ENCODE measurements around the gene GALNT14.

Gene GALNT14

GRCh38 chr2:30968660-30969397 lies 169.4 kb downstream of the GALNT14 start:
- DNase-seq = no peak

DNA sequence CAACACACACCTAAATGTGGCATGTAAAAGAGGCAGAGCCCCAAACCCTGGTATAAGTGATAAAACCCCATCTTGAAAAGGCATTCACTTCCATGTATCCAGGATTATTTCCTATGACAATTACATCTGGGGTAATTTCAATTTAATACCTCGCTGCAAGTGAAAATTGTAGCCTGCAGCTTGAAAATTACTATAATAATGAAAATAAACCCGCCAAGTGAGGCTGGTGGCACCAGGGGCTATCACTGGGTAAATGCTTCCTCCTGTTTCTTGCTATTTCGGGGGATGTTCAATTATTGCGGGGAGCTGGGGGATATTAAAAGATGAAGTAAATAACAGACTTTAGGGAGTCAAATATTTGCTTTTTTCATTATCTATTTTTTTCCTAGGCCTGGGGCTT lies 171.5 kb downstream of the GALNT14 start:
- no peak for DNase-seq

- no peak for DNase-seq
These were observed 173.2 kb downstream of the GALNT14 start for GRCh38 chr2:30965022-30965531.

GRCh38 chr2:30964334-30965005 lies 173.8 kb downstream of the GALNT14 start:
- no peak for DNase-seq

DNA sequence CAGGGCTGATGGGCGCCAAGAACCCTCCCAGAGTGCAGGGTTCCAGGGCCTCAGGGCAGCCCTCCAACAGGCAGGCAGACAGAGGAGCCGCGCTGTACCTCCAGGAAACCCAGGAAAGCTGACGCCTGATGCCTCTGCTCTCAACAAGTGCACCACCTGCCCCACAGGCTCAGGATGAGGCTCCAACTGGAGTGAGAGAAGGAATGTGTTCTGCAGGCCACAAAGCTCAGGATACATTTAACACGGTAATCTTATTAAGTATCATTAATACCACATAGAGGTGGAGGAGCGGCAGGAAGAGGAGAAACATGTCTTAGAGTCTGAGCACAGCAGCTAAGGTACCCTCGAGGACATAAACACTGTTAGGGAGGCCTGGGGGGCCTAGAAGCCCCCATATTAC lies 175.1 kb downstream of the GALNT14 start:
- DNase-seq = no peak

GRCh38 chr2:30960213-30960612 lies 178.0 kb downstream of the GALNT14 start:
- no peak for DNase-seq

DNA sequence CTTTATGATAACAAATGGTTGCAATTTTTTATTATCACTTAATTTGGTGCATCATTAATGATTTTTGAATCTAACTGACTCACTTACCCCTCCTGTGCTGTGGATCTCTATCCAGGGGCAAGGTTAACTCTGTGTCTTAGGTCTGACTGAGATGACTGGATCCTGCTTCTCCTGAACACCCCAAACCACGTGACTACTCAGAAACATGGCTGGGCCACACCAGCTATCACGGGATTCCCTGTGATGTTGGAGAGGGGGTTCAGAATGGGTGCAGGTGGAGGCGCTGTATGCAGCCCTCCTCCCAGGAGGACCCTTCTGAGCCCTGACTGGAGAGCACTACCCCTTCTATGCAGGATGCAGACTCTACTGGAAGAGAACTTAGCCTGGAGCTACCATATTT lies 178.6 kb downstream of the GALNT14 start:
- DNase-seq = no peak

DNA sequence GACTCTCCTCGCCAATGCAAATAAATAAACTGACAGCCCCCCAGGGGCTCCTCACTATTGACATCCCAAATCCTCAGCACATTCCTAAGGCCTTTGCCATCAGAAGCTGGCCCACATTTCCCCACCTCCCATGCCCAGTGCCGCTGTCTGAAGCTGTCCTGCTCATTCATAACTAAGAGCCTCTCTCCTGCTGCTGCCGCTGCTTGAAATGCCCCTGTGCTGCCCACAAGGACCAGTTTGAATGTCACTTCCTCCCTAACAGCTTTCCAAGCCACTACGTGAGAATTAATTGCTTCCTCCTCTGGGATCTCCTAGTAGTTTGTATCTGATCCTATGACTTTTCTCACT lies 179.3 kb downstream of the GALNT14 start:
- DNase-seq = no peak

DNA sequence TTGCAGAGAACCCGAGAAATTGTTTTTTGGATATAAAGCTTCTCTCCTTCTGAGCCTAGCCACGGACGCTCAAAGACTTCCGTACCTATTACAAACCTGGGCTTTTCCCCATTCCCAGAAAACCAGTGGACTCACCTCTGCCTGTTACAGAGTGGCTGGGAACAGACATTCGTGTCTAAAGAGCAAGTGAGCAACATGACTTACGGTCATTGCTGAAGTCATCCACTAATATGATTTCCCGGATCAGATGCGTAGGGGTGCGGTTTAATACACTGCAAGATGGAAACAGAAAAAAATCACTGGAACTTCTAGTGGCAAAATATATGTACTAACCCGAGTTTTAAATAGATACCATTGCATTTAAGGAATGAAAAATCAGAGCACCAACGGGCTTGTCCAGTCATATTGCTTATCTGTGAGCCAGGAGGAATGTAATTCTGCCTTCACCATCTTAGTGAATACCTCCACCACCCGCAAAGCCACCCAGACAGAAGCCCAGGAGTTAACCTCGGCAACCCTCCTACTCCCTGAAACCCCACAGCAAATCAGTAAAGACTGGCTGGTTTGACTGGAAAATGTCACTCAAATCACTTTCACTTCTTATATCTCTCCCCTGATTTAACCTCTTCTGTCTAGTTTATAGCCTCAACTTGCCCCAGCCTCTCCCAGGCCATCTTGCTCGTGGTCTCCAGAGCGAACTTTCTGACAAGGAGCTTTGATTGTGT lies 179.9 kb downstream of the GALNT14 start:
- no peak for DNase-seq

GRCh38 chr2:30957591-30957990 lies 180.6 kb downstream of the GALNT14 start:
- DNase-seq = no peak

GRCh38 chr2:30956995-30957394 lies 181.2 kb downstream of the GALNT14 start:
- no peak for DNase-seq

DNA sequence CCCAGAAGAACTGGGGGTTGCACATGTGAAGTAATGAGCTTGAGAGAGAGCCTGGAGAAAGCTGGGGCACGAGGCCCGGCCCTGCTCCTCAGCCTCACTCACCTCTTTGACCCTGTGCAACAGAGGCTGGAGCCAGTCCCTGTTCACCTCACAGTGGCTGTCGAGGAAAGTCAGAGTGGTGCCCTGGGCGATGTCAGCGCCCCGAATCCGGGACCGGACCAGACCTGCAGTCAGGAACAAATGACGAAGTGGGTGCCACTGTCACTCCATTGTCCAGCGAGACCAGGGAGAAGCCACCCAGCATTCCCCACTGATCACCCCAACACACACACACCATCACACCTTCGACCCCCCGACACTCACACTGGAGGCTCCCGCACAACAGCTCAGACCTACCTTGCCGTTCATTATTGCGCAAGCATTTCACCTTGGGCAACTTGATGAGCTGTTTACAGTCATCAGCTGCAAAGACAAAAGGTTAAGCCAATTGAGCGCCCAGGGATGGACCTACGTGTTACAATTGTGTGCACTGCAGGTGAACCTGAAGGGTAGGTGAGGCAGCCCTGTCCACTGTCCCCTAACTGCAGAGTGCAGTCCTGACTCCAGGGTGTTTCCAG lies 182.6 kb downstream of the GALNT14 start:
- no peak for DNase-seq

DNA sequence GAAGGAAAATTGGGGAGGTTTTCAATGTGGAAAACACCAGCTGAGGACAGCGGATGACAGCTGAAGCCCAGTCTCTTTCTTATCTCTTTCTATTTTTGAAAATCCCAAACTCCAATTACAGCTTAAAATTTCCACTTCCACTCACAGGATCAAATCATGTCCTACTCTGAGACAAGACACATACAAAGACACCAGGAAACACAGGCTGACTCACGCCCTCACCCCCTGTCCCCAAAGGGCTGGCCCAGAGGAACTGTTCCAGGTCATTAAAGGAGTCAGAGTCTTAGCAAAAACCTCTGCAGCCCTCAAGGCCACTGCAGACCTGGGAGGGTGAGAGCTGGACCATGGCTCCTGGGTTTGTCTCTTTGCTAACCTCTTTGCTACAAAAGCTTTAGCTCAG lies 187.9 kb downstream of the GALNT14 start:
- no peak for DNase-seq

GRCh38 chr2:30949435-30949834 lies 188.8 kb downstream of the GALNT14 start:
- DNase-seq = no peak

DNA sequence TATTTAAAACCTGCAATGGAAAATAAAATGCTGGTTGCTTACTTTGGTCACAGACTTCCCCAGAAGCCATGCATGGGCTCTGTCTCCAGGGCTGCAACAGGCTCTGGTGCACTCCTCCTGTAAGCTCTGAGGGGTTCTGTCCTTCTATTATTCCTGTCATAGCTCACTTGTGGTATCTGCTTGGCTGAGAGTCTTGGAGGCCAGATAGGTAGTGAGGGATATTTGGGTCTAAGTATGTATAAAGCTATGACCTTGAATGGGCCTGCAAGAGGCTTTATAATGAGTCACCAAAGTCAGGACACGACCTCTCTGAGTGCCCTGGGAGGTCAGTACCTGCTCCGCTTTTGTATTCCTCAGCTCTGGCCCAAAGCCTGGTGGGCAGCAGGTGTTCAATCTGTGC lies 189.4 kb downstream of the GALNT14 start:
- no peak for DNase-seq

DNA sequence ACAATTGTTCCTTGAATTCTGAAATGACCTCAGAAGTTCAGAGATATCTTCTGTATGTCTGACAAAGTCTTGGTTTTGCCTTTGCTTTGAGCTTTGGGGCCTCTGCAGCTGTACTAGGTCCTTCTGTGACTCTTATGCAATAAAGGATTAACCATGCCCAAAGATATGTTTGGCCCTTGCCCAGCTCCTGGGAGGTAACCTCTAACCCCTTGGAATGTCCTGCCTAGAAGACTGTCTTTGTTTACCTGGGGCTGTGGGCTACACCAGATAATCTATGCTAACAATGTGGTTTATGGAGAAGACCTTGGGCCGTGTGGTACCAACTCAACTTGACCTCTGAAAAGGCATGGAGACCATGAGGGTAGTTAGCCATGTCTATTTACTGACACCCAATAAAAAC lies 190.1 kb downstream of the GALNT14 start:
- no peak for DNase-seq

- DNase-seq = no peak
These were observed 190.6 kb downstream of the GALNT14 start for GRCh38 chr2:30947686-30948085.

DNA sequence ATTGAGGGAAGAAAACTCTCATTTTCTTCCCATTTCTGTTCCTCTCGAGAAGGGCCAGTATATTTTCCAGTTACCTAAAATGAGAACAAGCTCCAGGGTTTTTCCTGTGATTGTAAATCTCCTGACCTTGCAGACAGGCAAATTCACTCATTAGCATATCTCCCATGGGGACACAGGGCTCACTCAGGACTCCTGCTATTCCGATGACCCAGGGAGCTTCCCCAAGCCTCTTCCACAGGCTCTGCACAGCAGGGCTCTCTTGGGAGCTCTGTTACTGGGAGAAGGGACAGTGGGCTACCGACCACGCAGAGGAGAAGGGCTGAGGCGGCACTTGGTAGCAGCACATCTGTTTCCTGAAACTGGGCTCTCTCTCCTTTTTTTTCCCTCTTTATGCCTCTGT lies 195.8 kb downstream of the GALNT14 start:
- no peak for DNase-seq

DNA sequence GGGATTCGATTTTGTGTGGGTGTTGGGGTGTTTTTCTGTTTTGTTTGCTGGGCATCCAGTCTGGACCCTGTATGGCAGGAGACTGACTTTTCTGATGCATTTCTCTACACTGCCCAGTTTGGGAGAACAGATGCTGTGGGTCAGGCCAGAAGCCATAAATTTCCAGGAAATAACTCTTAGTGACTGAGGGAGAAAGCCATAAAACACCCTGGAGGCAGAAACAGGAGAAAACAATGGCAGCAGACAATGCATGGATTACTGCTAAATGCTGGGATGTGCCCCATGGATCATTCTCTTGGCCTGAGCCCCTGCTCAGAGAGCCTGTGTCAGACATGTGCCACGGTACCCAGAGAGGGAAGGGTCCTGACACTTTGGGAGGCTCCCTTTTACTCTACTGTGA lies 197.4 kb downstream of the GALNT14 start:
- DNase-seq = no peak

GRCh38 chr2:30939364-30939763 lies 198.9 kb downstream of the GALNT14 start:
- DNase-seq = no peak

GRCh38 chr2:30938196-30938595 lies 200.0 kb downstream of the GALNT14 start:
- no peak for DNase-seq

DNA sequence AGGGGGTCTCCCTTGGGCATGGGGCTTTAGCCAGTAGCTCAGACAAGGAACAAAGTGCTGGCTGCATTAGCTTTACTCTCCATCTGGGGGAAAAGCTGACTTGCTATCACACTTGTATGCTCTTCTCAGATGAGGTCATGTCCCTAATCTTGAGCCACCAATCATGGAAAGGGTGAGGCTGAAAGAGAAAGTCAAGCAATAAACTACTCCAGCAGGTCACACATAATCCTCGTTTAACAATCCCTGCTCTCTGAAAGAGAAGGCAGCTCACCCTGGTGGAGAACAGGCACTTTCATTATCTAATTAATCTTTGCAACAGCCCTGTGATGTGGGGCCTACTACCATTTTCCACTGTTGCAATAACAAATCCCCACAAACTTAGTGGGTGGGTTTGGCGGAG lies 201.3 kb downstream of the GALNT14 start:
- no peak for DNase-seq

DNA sequence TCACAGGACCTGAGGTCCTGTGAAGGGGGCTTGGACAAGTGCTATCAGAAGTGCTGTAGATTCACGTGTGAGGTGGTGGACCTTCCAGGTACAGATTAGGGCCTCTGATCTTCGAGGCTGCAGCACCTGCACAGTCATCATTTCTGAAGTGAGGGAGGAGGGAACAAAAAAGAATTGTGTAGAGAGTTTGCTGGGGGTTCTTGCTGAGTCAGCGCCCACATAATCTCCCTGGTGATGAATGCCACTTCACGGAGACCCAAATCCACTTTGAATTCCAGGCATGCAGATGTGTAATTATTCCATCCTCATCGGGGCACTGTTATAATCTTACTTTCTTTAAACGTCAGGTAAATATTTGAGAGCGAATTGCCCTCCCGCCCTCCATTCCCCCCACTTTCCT lies 202.4 kb downstream of the GALNT14 start:
- DNase-seq = no peak

GRCh38 chr2:30934066-30934465 lies 204.2 kb downstream of the GALNT14 start:
- no peak for DNase-seq
